HG03521 (cell line): ENCODE data around the gene BTBD1.
"Not testable (repeated sequence)": the region's sequence is repeated elsewhere in the genome, so short reads cannot be mapped to it uniquely, and the experiment has no call there.

Source experiments
- ATAC-seq: cut with Tn5 transposase; IDR thresholded peaks from one replicate; pipeline ENCODE4 v1.9.1; 2021; ENCODE audit warnings: mild to moderate bottlenecking, moderate library complexity; ENCODE audit not compliant: unreplicated experiment

Gene BTBD1

GRCh38 chr15:83098079-83098478, 31.0 kb upstream of the BTBD1 start:
- ATAC-seq, result no peak

- ATAC-seq, result no peak
These were observed 27.5 kb upstream of the BTBD1 start for GRCh38 chr15:83094583-83094982.

GRCh38 chr15:83092309-83092976, 25.4 kb upstream of the BTBD1 start:
- peak; percentile 85 for ATAC-seq

DNA sequence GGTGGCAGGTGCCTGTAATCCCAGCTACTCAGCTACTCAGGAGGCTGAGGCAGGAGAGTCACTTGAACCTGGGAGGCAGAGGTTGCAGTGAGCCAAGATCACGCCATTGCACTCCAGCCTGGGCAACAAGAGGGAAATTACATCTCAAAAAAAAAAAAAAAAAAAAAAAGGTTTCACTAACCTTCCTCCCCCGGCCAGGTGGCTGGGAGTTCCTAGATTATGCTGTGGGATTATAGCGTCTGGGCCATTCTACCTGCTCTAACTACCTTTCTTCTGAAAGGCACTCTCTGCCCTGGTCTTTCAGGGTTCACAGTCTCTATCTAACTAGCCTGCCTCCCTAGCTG, 24.9 kb upstream of the BTBD1 start:
- ATAC-seq, result not testable (repeated sequence)

- ATAC-seq, result no peak
These were observed 23.4 kb upstream of the BTBD1 start for GRCh38 chr15:83090465-83090864.

DNA sequence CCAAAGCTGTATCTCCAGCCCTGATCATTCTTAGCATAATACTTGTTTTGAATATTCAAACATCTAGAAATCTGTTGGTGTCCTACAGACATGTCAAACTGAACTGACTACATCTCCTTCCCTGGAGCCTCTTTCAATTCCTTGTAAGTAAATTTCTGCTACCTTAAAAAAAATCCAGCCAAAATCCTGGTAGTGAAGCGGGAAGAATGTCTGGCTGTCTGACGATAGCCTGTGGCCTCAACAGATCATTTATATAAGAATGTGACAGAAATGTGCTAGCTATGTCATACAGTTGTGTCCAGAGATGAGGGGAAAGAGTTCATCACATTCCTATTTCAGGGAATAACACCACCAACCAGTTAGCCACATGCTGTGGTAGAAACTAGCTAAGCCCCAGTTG, 21.8 kb upstream of the BTBD1 start:
- no peak for ATAC-seq

- no peak for ATAC-seq
These were observed 20.5 kb upstream of the BTBD1 start for GRCh38 chr15:83087576-83087975.

- ATAC-seq, result not testable (repeated sequence)
These were observed 19.0 kb upstream of the BTBD1 start for GRCh38 chr15:83085864-83086552.

DNA sequence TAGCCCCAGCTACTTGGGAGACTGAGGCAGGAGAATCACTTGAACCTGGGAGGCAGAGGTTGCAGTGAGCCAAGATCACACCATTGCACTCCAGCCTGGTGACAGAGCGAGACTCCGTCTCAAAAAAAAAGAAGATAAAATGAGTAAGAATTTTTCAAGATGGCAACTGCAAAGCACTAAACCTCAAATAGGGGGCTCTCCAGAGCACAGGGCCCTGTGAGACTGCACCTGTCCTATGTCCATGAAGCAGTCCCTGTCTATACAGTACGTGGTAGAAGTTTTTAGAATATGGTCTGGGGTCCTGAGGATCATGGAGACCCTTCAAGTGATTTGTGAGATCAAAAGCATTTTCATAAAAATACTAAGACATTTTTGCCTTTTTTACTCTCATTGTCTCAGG, 18.4 kb upstream of the BTBD1 start:
- ATAC-seq, result not testable (repeated sequence)

- no peak for ATAC-seq
These were observed 15.8 kb upstream of the BTBD1 start for GRCh38 chr15:83082730-83083386.

GRCh38 chr15:83081256-83082014, 14.4 kb upstream of the BTBD1 start:
- no peak for ATAC-seq

DNA sequence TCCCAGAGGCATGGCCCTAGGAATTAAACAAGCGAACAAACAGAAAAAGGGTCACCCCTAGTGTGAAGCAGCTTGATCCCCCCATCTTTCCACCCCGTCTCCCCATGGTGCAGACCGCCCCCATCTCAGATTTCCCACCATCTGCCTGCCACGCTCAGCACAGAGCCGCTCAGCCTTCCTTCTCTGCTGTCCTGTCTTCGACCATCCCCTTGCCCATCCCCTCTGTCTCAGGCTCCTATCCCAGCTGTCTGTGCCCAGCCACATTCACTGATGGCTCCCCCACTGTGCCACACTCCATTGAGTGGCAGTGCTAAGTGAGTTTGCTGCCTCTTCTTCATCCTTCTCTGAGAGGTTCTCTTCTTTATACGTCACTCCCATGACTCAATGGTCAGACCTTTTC, 11.7 kb upstream of the BTBD1 start:
- ATAC-seq, result no peak

DNA sequence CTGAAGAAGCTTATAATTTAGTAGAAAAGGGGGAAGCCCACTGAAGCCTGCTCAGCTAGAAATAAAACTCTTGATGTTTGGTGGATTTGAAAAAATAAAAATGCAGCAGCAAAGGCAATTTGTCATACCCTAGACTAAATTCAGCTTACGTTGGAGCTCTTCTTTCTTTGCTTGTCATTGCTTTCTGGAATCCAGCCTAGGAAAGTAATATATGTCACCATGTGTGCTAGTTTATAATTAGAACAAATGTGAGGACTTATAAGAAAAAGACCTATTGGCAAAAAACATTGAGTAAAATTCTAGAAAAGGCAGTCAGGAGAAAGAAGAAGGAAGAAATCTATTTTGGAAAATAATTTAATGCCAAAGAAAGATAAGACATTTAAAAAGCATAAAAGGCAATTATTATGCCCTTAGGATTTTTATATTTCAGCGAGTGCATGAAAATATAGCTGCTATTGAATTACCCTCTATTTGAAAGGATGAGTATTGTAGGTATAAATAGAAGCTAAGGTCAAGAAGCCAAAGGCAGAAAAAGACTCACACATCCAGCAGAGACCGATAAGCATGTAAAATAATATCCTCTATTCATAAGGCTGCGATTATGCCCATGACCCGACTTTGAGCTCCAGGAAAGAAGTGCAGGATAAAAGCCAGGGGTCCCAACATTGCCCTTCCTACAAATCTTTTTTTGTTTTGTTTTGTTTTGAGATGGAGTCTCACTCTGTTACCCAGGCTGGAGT, 10.6 kb upstream of the BTBD1 start:
- no peak for ATAC-seq

GRCh38 chr15:83069211-83069642, 2.2 kb upstream of the BTBD1 start:
- ATAC-seq, result not testable (repeated sequence)

DNA sequence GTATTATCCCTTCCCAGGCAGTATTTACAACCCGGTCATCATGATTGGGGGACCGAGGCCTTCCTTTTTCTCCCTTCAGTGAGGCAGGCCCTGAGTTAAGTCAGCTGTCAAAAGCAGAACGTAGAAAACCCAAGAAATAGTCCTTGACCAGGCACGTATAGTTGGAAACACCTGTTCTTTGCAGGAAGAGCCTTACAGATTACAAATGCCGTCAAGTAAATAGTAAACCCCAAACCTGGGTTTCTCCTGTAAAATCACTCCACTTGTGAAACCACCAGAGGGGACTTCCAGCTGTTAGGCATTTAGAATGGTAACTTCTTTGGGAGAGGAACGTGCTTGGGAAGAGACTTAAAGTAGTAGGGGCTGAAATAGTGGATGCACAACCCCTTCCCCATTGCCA, 1.0 kb upstream of the BTBD1 start:
- ATAC-seq, result no peak

GRCh38 chr15:83067638-83067962, 548 bp upstream of the BTBD1 start:
- ATAC-seq, result no peak

- ATAC-seq, result no peak
These were observed 868 bp downstream of the BTBD1 start for GRCh38 chr15:83066034-83066733.

DNA sequence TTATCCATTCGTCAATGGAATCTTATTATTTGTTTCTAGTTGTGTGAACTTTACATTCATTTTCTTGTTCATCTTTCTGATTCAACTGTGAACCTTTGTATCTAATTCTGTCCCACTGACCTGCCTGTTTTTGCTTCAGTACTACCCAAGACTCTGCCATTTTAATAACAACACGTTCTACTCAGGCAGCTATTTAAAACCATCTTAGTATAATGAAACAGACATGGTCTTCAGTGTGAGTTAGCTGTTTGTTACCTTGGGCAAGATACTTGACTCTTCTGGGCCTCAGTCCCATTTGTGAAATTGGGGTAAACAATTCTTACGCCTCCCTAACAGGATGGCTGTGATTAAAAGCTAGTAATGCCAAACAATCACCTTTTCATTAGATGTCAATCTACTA, 1.6 kb downstream of the BTBD1 start:
- no peak for ATAC-seq

DNA sequence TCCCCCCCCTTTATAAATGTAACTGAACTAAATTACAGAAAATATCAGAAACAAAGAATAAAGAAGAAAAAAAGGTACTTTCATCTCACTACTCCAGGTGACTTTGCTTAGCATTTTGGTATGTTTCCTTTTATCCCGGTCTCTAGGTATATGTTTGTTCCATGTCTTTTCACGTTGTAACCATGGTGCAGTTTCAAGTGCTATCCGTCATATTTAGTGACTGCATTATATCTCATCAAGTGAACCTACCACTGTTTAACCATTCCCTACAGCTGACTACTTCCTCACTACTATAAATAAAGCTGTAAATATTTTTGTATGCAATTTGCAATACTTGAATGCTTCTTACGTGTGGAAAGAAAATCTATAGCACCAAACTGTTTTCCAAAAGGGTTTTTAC, 2.2 kb downstream of the BTBD1 start:
- no peak for ATAC-seq

DNA sequence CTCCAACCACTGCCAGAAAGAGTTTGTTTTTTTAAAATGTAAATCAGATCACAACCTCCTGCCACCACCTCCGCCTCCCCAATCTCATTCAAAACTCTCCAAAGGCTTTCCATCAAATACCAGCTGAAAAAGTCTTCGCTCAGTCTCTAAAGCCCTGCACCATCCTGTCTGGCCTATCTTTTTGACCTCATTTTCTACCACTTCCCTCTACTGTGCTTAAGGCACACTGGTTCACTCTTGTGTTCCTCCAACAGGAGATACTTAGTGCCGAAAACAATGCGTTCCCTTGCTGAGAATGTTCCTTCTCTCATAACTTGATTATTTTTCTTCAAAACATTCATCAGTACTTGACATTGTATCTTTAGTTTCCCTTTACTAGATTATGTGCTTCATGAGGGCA, 3.5 kb downstream of the BTBD1 start:
- no peak for ATAC-seq
